Raji (cell line): Measurements from ENCODE around the gene TPSAB1.

Experiments
- POLR2A ChIP-seq: IDR thresholded peaks from 2 replicates; pipeline ENCODE4 v1.6.1; 2011; ENCODE audit warnings: low read depth, low read length, control low read depth; ENCODE audit not compliant: insufficient read depth

TPSAB1 gene

DNA sequence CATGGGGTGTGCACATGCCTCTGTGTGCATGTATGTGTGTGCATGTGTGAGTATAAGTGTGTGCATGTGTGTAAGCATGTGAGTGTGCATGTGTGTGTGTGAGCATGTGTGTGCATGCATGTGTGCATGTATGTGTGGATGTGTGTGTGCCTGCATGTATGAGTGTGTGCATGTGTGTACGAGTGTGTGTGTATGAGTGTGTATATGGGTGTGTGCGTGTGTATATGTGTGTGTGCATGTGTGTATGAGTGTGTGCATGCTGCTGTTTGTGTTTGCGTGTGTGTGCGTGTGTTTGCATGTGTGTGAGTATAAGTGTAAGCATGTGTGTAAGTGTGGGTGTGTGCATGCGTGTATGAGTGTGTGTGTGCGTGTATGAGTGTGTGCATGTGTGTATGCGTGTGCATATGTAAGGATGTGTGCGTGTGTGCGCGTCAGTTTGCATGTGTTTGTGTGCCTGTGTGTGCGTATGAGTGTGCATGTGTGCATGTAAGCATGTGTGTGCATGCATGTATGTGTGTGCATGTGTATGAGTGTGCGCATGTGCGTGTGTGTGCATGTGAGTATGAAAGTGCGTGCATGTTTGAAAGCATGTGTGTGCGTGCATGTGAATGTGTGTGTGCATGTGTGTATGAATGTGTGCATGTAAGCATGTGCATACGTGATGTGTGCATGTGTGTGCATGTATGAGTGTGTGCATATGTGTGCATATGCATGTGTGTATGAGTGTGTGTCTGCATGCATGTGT, 24.0 kb downstream of the TPSAB1 start:
- TF ChIP-seq POLR2A = no peak

DNA sequence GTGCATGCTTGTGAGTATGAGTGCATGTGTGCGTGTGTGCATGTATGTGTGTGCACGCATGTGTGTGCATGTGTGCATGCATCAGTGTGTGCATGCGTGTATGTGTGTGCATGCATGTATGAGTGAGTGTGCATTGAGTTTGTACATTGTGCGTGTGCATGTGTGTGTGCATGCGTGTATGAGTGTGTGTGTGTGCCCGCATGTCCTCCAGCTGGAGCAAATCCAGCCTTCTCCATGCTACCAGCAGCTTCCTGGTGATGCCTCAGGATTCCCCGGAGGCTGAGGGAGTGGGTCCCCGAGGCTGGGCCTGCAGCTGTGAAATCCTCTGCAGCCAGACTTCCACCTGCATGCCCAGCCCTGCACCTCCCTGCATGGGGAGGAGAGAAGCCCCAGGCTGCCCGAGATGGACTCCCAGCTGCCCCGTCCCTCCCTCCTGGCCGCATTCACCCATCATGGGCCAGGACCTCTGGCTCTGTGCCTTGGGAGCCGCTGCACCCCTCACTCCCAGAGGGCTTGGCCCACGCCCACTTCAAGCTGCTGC, 24.7 kb downstream of the TPSAB1 start:
- TF ChIP-seq POLR2A = no peak

- TF ChIP-seq POLR2A = no peak
Measured at GRCh38 chr16:1265826-1266225, 25.3 kb downstream of the TPSAB1 start.

DNA sequence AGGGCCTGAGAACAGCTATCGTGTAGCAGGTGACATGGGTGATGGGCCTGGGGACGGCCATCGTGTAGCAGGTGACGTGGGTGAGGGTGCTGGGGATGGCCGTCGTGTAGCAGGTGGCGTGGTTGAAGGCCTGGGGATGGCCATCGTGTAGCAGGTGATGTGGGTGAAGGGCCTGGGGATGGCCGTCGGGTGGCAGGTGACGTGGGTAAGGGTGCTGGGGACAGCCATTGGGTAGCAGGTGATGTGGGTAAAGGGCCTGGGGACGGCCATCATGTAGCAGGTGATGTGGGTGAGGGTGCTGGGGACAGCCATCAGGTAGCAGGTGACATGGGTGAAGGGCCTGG, 30.8 kb downstream of the TPSAB1 start:
- no peak for TF ChIP-seq POLR2A

- no peak for TF ChIP-seq POLR2A
Measured at GRCh38 chr16:1272453-1273198, 32.1 kb downstream of the TPSAB1 start.

DNA sequence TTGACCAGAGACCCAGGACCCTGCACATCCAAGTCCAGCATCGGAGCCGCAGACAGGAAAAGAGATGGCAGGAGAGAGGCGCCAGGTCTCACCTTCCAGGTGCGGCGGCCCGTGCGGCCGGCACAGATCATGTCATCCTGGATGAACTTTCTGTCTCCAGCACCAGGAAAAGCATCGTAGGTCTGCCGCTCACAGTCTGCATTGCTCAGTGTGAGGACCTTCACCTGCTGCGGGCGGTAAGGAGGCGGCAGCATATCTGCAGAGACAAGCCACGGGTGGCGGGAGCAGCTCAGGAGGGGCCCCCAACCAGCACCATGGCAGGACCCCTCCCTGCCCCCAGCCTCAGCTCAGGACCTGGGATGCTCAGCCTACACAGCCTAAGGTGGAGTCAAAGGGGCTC, 33.3 kb downstream of the TPSAB1 start:
- no peak for TF ChIP-seq POLR2A

DNA sequence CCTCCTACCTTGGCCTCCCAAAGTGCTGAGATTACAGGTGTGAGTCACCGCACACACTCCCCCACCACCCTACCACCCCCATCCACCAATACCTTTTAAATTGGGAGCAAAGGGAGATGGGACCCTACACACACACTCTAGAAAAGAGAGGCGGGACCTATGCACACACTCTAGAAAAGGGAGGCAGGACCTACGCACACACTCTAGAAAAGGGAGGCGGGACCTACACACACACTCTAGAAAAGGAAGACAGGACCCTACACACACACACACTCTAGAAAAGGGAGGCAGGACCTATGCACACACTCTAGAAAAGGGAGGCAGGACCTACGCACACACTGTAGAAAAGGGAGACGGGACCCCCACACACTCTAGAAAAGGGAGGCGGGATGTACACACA, 34.3 kb downstream of the TPSAB1 start:
- TF ChIP-seq POLR2A = no peak

- no peak for TF ChIP-seq POLR2A
Measured at GRCh38 chr16:1275791-1276579, 35.5 kb downstream of the TPSAB1 start.

- no peak for TF ChIP-seq POLR2A
Measured at GRCh38 chr16:1276580-1276878, 36.0 kb downstream of the TPSAB1 start.

- no peak for TF ChIP-seq POLR2A
Measured at GRCh38 chr16:1277151-1277598, 36.7 kb downstream of the TPSAB1 start.

GRCh38 chr16:1277617-1278282, 37.2 kb downstream of the TPSAB1 start:
- TF ChIP-seq POLR2A = no peak

GRCh38 chr16:1278477-1278876, 38.0 kb downstream of the TPSAB1 start:
- no peak for TF ChIP-seq POLR2A

GRCh38 chr16:1279081-1279944, 38.8 kb downstream of the TPSAB1 start:
- no peak for TF ChIP-seq POLR2A

DNA sequence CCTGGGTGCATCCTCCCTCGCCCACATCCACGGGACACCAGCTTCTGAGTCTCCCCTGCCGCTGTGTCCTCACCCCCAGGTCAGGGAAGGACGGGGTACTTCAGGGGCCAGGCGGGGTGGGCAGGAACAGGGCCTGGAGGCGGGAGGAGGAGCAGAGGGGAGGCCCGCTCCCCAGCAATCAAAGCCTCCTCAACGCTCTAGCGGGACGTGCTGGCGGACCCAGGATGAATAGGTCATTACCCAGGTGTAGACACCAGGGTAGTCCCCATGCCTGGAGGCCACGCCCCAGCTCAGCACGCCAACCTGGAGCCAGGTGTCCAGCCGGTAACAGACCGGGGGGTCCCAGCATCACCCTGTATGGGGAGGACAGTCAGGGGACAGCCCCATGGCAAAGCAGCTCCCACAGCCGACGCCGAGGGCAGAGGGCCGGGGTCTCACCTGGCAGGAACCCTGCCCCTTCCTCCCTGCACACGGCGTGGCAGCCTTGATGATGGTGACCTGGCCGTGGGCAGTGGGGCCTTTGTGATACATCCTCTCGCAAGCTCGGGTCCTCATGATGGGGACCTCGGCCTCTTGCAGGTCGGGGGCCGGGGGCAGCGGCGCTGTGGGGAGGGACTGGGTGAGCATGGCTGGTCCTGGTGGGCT, 39.6 kb downstream of the TPSAB1 start:
- no peak for TF ChIP-seq POLR2A
